Astrocyte of the cerebellum (primary cell): Measurements from ENCODE around the gene LMX1B.
"Not testable (repeated sequence)": the region's sequence is repeated elsewhere in the genome, so short reads cannot be mapped to it uniquely, and the experiment has no call there.

Experiments used
- DNase-seq: peaks from one replicate; pipeline ENCODE4 v3.0.0-alpha.2; 2011; ENCODE audit warnings: low read depth
- H3K4me3 ChIP-seq: 2 replicates; pipeline ENCODE4 v1.5.1; 2011; ENCODE audit warnings: mild to moderate bottlenecking, low read depth, low read length, moderate library complexity
- in situ Hi-C: cut with HindIII; loops from 2 replicates; pipeline ENCODE4 v1.10.0; 2017; ENCODE audit warnings: low sequenced_read_pairs
- TF ChIP-seq, protein P1 (sequence below): IDR thresholded peaks from 2 replicates; pipeline ENCODE4 v1.5.1; 2012; ENCODE audit warnings: low read length, low read depth, moderate library complexity, mild to moderate bottlenecking; ENCODE audit errors: missing control alignments

Gene LMX1B

DNA sequence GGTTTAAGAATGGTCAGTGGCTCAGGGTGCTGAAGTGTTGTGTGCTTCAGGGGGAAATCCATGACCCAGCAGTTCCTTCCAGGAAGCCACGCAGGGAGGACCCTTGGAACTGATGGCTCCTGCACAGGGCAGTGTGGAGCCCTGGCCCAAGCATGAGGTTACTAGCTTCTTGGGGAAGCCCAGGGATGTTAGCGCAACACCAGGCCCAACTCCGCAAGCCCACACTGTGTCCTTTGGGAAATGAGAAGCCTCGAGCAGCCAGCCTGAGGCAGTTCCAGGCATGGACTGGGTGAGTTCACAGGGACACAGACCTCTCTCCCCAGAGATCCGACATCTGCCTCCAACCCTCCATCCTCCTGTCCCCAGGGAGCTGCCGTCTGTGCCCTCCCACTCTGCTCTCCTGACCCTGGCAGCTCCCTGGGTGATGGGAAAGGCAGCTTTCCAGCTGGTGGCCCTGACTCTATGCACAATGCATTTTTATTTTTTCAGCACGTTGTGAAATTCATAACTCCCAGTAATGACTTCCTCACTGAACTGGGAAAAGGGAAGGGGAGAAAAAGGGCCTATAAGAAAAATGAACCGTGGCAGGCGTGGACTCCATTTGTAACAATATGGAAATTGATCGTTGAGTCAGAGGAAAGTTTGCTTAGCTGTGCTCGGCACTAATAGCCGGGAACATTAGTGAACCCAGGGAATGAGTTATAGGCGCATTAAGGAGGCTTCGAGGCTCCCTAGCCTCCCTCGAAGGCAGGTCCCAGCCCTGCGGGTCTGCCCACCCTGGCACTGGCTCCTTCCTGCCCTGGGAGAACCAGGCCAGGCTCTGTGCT, 34.1 kb downstream of the LMX1B start:
- in situ Hi-C loops = no loop called here
- no peak overlapping the region for H3K4me3 ChIP-seq
- no peak for DNase-seq
- TF ChIP-seq, protein P1, sequence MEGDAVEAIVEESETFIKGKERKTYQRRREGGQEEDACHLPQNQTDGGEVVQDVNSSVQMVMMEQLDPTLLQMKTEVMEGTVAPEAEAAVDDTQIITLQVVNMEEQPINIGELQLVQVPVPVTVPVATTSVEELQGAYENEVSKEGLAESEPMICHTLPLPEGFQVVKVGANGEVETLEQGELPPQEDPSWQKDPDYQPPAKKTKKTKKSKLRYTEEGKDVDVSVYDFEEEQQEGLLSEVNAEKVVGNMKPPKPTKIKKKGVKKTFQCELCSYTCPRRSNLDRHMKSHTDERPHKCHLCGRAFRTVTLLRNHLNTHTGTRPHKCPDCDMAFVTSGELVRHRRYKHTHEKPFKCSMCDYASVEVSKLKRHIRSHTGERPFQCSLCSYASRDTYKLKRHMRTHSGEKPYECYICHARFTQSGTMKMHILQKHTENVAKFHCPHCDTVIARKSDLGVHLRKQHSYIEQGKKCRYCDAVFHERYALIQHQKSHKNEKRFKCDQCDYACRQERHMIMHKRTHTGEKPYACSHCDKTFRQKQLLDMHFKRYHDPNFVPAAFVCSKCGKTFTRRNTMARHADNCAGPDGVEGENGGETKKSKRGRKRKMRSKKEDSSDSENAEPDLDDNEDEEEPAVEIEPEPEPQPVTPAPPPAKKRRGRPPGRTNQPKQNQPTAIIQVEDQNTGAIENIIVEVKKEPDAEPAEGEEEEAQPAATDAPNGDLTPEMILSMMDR = no peak

DNA sequence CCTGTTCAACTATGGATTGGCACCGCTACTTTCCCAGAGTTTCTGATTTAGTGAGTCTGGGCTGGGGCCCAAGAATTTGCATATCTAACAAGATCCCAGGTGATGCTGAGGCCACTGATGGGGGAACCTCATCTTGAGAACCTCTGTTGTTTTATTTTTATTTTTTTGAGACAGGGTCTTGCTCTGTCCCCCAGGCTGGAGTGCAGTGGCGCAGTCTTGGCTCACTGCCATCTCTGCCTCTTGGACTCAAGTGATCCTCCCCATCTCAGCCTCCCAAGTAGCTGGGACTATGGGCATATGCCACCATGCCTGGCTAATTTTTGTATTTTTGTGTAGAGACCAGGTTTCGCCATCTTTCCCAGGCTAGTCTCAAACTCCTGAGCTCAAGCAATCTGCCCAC, 35.7 kb downstream of the LMX1B start:
- H3K4me3 ChIP-seq = no peak overlapping the region
- no peak for DNase-seq
- in situ Hi-C loops = no loop called here
- TF ChIP-seq, protein P1 = no peak

DNA sequence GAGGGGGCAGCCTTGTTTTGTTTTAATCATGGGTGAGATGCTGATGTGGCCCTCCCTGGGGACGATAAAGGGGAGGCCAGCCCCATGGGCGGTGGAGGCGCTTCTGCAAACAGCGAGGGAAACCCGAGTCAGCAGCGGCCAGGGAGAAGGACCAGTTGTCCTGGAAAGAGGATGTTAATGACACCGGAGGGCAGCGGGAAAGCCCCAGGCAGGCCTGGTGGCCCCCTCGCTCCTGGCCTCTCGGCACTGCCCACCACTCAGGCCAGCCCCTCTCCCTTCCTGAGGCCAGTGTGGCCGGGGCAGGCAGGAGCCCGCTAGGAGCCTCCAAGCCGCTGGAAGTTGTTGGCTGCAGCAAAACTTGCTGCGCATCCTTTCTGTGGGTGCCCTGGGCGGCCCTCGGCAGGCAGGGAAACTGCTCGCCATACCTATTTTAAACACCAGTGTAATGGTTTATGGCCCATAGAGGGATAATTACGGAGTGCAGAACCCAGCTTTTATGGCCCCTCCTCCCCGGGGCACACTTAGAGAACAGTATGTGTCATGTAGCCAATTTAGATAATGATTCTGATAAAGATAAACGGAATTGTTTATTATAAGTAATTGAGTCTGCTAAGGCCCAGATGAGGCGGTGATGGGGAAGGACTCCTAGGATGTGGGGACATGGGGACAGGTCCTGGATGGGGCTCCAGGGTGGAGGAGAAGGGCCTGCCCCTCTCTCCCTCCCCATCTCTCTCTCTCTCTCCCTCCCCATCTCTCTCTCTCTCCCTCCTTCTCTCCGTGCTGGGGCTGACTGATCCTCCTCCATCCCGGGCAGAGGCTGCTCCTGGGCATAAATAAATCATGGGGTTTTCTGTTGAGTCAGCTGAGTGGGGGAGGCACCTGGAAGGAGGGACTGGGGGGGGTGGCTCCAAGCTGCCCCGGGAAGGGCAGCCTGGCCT, 36.9 kb downstream of the LMX1B start:
- no peak for DNase-seq
- in situ Hi-C loops = no loop called here
- no peak overlapping the region for H3K4me3 ChIP-seq
- TF ChIP-seq, protein P1 = no peak

DNA sequence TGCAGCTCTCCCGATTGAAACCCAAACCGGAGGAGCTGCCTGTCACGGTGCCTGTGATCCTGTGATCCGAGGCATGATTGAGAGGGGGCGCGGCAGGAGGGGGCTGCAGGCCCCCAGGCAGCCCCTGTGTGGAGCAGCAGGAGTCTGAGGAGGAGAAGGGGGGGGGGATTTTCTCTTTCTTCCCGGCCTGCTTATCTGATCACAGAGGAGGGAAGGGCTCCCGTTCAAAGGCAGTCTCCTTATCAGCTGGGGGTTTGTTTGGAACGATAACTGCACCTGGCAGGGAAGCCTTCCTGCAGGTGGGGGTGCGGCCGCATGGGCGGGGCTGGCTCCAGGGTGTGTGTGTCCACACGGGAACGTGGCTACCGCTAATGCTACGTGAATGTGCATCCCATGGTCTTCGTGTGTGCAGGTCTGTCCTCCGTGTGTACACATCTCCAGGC, 38.4 kb downstream of the LMX1B start:
- in situ Hi-C loops = no loop called here
- no peak overlapping the region for H3K4me3 ChIP-seq
- TF ChIP-seq, protein P1 = no peak
- no peak for DNase-seq

DNA sequence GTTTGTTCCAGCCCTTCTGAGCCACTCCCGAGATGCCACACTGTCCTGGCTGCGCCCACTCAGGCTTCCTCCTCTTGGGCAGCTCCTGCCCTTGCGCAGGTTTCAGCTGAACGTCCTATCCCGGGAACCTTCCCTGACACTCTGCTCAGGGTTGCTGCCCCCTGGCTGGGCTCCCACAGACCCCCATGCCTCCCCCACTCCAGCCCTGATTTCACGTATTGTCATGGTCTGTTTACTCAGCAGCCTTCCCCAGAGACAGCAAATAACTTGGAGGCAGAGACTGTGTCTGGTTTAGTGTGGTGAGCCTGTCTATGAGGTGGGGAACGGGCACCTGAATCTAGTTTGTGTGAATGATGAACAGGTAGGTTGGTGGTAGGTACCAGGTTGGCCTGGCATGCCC, 40.4 kb downstream of the LMX1B start:
- TF ChIP-seq, protein P1 = no peak
- H3K4me3 ChIP-seq = no peak overlapping the region
- no peak for DNase-seq
- in situ Hi-C loops = no loop called here

DNA sequence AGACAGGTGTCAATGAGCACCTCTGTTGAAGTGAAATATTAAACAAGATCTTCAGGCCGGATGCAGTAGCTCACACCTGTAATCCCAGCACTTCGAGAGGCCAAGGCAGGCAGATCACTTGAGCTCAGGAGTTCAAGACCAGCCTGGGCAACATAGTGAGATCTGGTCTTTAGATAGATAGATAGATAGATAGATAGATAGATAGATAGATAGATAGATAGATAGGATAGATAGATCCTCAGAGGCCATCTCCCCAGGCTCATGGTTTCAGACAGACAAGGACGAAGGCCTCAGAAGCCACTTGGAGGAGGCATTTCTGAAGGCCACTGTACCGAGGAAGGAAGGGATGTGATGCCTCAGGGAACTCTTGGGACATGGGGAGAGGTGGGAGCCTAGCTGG, 42.5 kb downstream of the LMX1B start:
- DNase-seq, H3K4me3 ChIP-seq, in situ Hi-C loops: not testable (repeated sequence)
